Body of pancreas (tissue), 4 donors: ENCODE data around the gene XKR8. TPM values are rescaled to one million over a fixed set of nuclear protein-coding genes. Genes with fewer than 3 reads are reported as not detected.

Source experiments
- ATAC-seq: fragments of 150-250 bp; one replicate; pipeline ENCODE4 v1.9.1; 2016
- DNase-seq, 4 donors: peaks; one replicate each; pipeline ENCODE4 v3.0.0-alpha.2; 2019
- H3K27ac ChIP-seq, 4 donors: fragments of 200-600 bp; sonication (generic); 1 replicate in 3 of 4; 2 replicates in 1 of 4; pipeline versions ENCODE4 v1.5.1 to v1.6.1; 2016 to 2019; ENCODE audit warnings: mild to moderate bottlenecking in 1 of 4, mixed read lengths in 1 of 4, moderate library complexity in 1 of 4
- H3K27me3 ChIP-seq, 2 donors: fragments of 200-600 bp; sonication (generic); one replicate each; pipeline ENCODE4 v1.6.0; 2016; ENCODE audit warnings: mild to moderate bottlenecking in 1 of 2
- H3K36me3 ChIP-seq, 2 donors: fragments of 200-600 bp; sonication (generic); replicated peaks in 1 of 2; 2 replicates each; pipeline ENCODE4 v1.5.1; 2016; ENCODE audit warnings: low read depth in 2 of 2; ENCODE audit not compliant: insufficient read depth in 1 of 2
- H3K4me1 ChIP-seq: fragments of 200-600 bp; sonication (generic); one replicate; pipeline ENCODE4 v1.6.0; 2016
- H3K4me3 ChIP-seq, 2 donors: fragments of 200-600 bp; sonication (generic); 1 replicate in 1 of 2; 2 replicates in 1 of 2; pipeline ENCODE4 v1.5.1; 2016 to 2019
- H3K9me3 ChIP-seq, 3 donors: fragments of 200-600 bp; sonication (generic); 1 replicate in 2 of 3; 2 replicates in 1 of 3; pipeline ENCODE4 v1.5.1; 2016
- CTCF ChIP-seq, 7 experiments: fragments of 450-650 bp in 4 of 7; fragments of 200-600 bp in 3 of 7; sonication (generic) in 3 of 7; IDR thresholded peaks; one replicate each; pipeline ENCODE4 v1.5.1; 2016 to 2019; ENCODE audit warnings: antibody characterized with exemption in 7 of 7
- POLR2A ChIP-seq, 3 donors: fragments of 450-650 bp; IDR thresholded peaks; one replicate each; pipeline ENCODE4 v1.6.1; 2016; ENCODE audit warnings: antibody characterized with exemption in 3 of 3, mild to moderate bottlenecking in 2 of 3
- WGBS, 2 donors: methylation state at CpG; one replicate each; pipeline ENCODE4 v1.1.5; 2017; 5-methylcytosine and 5-hydroxymethylcytosine counted together
- intact Hi-C: fragments of 100-400 bp; cut with DNase I; formaldehyde crosslinking; loops from one replicate; pipeline ENCODE4 v1.15.1; 2023
- total RNA-seq, 2 donors: library from RNA; depleted of rRNA; stranded (reverse); fragments of >200 nt; gene quantifications; one replicate each; pipeline ENCODE4 v1.1.0, GENCODE V29; 2016

Gene XKR8
- total RNA-seq, 2 donors from 2014 or later, result 7.9 to 14.5 TPM

DNA sequence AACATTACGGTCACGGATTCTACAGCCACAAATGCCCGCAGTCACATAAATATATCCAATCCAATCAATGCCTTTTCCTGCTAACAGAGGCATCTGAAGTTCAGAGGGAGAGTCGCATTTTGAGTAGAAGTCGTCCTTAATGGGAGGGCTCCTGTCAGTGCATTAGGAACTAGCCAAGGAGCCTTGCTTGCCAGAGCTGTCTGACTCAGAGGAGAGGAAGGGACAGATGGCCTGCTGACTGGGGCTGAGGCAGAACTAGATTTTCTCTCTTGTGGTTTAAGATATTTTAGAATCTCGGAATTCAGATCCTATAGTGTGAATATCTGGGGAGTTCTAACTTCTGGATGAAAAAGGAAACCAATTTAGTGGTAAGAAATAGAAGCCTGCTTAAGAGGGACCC lies 10.6 kb downstream of the XKR8 start:
- Histone ChIP-seq H3K9me3 (no peaks in the 10 kb centered on the region), H3K4me1 (no peaks in the 10 kb centered on the region), H3K36me3 (peaks cover 5 to 12% of the 10 kb centered on the region in 2 donors), H3K4me3 (no peak overlapping the region), H3K27me3 (no peaks in the 10 kb centered on the region), H3K27ac (no peak overlapping the region)
- WGBS, 2 donors, result 82% methylated on average over 6 of the region's 6 CpGs
- DNase-seq, result peak in 1 of 4 donors; percentile 39
- intact Hi-C loops, result no loop called here
- TF ChIP-seq POLR2A (IDR thresholded peaks at IDR 0.05), result no peak
- TF ChIP-seq CTCF (IDR thresholded peaks at IDR 0.05), result no peak
- ATAC-seq, result no peak

GRCh38 chr1:27971674-27972073 lies 11.9 kb downstream of the XKR8 start:
- no peaks in the 10 kb centered on the region for H3K27me3 ChIP-seq
- no peak for ATAC-seq
- no peaks in the 10 kb centered on the region for H3K4me1 ChIP-seq
- DNase-seq, result no peak
- TF ChIP-seq CTCF (IDR thresholded peaks at IDR 0.05), result no peak
- no peak for TF ChIP-seq POLR2A (IDR thresholded peaks at IDR 0.05)
- intact Hi-C loops, result no loop called here
- H3K27ac ChIP-seq, result no peak overlapping the region
- no peaks in the 10 kb centered on the region for H3K9me3 ChIP-seq
- peaks cover 4 to 5% of the 10 kb centered on the region in 2 donors for H3K36me3 ChIP-seq
- no peak overlapping the region for H3K4me3 ChIP-seq

DNA sequence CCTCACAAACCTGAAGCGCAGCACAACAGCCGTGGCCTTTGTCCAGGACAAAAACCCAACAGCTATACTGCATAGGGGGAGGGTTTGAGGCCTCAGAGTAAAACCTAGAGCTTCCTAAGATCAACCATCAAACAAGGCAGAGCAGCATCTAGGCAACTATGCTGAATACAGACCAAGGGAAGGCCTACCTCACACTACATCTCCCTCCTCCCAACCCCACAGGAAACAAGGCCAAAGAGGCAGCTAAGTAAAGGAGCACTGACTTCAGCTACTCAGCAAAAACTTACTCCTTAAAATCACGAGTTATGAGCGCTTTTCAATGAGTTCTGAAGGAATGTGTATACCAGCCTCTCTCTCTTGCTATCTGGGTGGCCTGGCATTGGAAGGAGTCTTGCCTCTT lies 12.4 kb downstream of the XKR8 start:
- ATAC-seq (no peak), DNase-seq (no peak)
- H3K36me3 ChIP-seq, result peaks cover under 1 to 2% of the 10 kb centered on the region in 2 donors
- no peaks in the 10 kb centered on the region for H3K27me3 ChIP-seq
- intact Hi-C loops, result no loop called here
- H3K9me3 ChIP-seq, result no peaks in the 10 kb centered on the region
- H3K4me1 ChIP-seq, result no peaks in the 10 kb centered on the region
- no peak for TF ChIP-seq CTCF (IDR thresholded peaks at IDR 0.05)
- no peak for TF ChIP-seq POLR2A (IDR thresholded peaks at IDR 0.05)
- no peak overlapping the region for H3K4me3 ChIP-seq
- 70 to 100% methylated on average over 4 of the region's 4 CpGs for WGBS, 2 donors
- no peak overlapping the region for H3K27ac ChIP-seq

DNA sequence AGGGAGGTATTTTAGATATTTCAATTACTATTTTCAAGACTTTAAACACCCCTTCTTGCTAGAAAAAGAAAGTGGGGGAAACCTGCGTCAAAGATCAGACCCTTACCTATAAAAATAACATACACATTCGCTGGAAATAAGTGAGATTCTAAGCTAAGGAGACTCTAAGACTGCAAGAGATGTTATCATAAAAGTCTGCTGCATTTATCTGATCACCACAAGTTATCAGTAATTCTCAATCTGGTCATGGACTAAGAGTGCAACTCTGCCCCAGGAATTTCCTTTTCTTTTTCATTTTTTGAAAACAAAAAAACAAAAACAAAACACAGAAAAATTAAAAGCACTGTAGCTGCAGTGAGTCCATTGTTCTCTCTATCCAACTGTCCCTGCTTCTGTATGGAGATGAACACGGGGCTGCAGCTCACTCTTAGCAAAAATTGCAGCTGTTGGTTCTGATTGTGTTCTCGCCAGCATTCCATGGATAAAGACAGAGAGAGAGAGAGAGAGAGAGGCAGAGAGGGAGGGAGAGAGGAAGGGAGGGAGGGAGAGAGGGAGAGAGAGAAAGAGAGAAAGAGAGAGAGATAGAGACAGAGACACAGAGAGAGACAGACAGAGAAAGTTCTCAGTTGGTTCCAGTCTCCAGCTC lies 14.1 kb downstream of the XKR8 start:
- no peak for DNase-seq
- H3K4me1 ChIP-seq, result no peaks in the 10 kb centered on the region
- ATAC-seq, result no peak
- H3K27me3 ChIP-seq, result no peaks in the 10 kb centered on the region
- peaks cover 0 to 2% of the 10 kb centered on the region in 2 donors for H3K36me3 ChIP-seq
- no peak overlapping the region for H3K27ac ChIP-seq
- TF ChIP-seq POLR2A (IDR thresholded peaks at IDR 0.05) (no peak), CTCF (IDR thresholded peaks at IDR 0.05) (no peak)
- intact Hi-C loops, result no loop called here
- no peaks in the 10 kb centered on the region for H3K9me3 ChIP-seq
- 64 to 67% methylated on average over 4 of the region's 4 CpGs for WGBS, 2 donors
- no peak overlapping the region for H3K4me3 ChIP-seq

DNA sequence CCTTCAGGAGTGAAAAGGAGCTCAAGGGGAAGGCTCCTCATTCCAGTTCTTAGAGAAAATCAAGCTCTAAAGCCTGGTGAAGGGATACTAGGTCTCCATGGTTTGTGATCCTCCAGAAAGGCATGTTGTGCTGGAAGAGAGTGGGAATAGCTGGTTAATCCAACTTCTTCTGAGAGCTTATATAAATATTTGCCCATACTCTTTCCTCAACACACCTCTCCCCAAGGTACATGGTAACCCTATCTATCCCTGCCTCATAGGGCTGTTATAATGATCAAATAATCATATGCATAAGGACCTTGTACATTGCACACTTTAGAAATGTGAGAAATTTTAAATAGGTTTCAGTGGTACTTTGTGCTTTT lies 14.6 kb downstream of the XKR8 start:
- no peaks in the 10 kb centered on the region for H3K9me3 ChIP-seq
- ATAC-seq (no peak), DNase-seq (no peak)
- no peak for TF ChIP-seq POLR2A (IDR thresholded peaks at IDR 0.05)
- no peak for TF ChIP-seq CTCF (IDR thresholded peaks at IDR 0.05)
- H3K27ac ChIP-seq, result no peak overlapping the region
- H3K4me1 ChIP-seq, result peaks cover 1% of the 10 kb centered on the region
- intact Hi-C loops, result no loop called here
- H3K27me3 ChIP-seq, result no peaks in the 10 kb centered on the region
- no peak overlapping the region for H3K4me3 ChIP-seq
- peaks cover 0 to 2% of the 10 kb centered on the region in 2 donors for H3K36me3 ChIP-seq
